Measurements from ENCODE around the gene MYO1D.

MYO1D gene

DNA sequence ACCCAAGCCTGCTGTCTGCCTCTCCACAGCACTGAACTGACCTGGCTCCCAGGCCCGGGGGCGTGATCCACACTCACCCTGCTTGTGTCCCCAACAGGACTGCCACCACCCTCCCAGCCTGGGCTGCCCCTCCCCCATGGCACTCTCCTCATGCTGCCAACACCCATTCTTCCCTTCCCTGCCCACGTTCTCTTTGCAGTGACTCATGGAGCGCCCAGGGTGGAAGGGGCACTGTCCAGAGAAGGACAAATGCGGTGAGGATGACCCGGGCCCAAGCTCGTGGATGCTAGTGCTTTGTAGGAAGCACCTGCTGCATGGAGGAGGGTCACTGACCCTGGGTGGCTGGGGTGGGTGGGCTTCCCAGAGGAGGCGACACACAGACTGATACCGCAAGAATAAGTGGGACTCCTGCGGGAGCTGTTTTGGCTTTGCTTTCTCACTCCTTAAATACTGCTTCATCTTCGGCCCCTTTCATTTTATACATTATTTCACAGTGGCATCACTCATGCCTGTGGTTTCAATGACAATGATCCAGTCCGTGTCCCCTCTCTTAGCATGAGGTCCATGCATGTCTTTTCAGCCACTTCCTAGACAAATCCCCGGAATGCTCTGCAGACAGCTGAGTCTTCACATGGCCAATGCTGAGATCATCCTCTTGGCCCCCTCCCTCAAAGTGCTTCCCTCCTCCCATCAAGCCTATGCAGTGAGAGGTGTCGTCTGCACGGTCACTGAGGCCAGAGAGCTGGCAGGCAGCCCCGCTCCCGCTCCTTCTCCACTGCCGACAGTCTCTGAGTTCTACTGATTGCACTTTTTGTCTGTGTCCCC lies 372.5 kb downstream of the MYO1D start:
- no peak for DNase-seq (ENCODE audit: low spot score)

DNA sequence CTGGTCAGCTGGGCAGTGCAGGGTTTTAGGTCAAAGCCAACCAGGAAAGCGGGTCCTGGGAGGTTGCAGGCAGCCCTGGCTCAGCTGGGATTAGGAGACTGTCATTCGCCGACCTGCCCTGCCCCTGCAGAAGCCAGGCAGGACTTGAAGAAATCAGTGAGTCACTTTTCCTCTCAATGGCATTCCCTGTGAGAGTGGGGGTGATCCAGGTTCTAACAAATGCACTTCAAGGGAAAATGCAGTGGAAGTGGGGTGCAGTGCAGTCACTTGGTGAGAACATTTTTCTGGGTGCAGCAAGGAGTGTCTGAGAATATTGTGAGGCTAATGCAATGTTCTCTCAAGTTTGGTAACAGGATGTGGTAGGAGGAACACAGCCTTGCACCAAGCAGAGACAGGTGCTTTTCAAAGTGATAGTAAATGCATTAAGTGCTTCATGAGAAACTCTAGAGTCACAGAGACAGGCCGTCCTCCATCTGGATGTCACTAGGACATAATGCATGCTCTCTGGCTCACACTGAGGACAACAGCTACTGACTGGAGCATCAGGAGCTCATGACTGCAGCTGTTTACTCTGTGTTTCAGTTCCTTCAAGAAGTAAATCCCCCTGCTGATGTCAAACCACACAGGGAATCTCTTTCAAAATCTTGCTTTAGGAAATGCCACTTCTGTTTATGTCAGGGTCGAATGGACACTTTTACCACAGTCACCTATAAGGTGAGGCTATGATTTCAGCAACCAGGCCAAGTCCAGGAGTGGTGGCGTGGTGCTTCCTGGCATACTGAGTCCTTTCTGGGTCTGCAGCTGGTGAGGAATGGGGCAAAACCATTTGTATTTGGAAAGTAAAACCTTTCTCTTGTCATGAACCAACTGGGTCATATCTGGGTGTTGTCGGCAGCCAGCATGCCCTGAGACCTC lies 373.4 kb downstream of the MYO1D start:
- DNase-seq (ENCODE audit: low spot score), result no peak

DNA sequence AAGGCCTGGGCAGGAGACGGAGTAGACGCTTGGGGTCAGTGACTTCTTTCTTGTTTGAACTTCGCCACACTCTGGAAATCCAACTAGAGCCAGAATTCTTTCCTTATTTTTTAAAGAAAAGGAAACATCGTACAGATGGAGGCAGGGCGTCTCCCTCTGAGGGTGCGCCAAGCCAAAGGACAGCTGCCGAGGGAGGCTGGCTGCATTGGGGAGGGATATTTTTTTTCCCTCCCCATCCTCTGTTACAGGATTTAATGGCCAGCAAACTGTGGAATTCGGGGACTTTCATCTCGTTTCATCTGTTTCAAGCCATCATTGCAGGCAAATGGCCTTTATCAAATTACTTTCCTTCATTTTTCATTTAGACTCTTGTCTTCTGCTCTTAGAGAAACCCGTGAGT lies 374.2 kb downstream of the MYO1D start:
- no peak for DNase-seq (ENCODE audit: low spot score)

DNA sequence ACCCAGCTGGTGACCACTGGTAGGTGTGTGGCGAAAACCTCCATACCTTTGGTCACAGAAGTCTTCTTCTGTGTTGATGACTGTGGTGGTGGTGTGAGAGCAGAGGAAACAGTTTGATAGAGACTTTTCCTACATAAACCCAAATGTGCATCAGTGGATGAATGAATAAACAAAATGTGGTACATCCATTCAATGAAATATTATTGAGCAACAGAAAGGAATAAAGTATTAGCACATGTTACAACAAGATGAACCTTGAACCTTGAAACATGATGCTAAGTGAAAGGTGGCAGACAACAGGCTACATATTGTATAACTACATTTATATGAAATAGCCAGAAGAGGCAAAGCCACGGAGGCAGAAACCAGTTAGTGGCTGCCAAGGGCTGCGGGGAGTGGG lies 374.9 kb downstream of the MYO1D start:
- DNase-seq (ENCODE audit: low spot score), result no peak

DNA sequence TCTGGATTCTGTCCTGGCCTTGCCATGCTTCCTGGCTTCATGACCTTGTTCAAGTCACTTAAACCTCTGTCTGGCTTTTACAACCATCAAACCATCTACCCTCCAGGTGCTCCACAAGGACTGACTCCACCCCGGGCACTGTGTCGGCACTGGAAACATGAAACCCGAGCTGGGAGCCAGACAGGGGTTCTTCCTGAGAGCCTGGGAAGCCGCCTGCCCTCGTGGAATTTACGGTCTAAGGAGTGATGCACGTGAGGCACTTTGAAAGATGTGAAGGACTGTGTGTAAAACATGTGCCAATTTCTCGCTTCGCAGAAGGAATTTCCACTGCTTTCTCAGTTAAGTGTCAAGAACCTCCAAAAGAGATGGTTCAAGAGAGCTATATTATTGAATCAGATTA lies 378.5 kb downstream of the MYO1D start:
- DNase-seq (ENCODE audit: low spot score), result no peak

DNA sequence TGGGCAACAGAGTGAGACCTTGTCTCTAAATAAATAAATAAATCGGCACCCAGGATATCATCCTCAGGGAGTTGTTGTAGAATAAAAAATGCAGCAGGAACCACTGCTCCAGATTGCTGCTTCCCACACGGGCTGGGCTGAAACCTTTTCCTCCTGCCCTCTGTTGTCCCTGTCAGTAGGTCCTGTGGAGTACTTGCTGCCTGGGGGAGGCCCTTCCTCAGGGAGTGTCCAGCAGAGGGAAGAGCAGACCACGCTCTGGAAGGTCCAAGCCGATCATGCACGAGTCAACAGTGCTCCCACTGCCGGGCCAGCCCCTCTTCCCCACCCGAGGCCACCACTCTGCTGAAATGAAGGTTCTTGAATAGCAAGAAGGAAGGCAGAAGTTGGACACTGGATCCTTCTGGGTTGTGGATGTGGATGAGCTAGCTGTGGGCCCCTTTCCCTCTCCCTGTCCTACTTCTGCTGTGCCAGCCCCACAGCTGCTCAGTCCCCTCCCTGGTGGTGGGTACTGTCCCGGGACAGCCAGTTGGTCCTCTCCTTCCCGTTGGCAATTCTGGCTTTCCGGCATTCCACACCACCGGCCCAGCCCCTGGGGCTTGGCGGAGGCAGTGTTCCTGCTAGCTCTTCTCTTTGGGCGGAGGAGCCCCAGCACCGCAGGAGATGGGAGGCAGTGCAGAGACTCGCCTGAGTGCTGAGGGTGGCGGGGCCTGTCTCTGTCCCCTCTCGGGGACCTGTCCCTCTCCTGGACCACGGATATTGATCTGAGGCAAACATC lies 379.3 kb downstream of the MYO1D start:
- DNase-seq (ENCODE audit: low spot score), result peak; percentile 64

DNA sequence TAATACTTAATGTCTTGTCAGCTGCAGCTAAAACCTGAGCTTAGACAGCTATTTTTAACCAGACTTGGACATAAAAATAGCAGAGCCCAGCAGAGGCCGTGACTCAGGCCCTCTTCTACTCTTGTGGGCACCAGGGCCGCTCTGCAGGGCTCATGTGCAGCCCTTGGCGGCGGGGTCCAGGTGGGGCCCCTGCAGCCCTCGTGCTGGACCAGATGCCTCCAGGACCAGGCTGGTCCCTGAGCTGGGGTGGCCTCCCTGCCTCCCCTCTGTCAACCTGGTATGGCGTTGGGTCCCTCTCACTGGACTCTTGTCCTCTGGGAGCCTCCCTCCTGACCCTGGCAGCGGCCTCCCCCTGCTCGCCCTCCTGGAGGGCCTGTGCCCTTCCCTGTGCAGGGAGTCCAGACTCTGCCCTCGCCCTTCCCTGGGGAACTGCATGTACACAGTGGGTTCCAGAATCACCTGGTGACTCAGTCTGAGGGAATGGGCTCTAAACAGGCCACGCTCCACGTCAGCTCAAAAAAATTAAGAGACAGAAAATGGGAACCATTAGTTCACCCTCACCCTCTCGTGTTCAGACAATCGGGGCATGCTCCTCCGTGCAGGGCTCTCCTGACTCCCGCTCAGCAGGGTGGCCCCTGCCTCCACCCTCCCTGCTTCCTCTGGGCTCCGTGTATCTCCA lies 380.4 kb downstream of the MYO1D start:
- DNase-seq (ENCODE audit: low spot score), result peak; percentile 53

DNA sequence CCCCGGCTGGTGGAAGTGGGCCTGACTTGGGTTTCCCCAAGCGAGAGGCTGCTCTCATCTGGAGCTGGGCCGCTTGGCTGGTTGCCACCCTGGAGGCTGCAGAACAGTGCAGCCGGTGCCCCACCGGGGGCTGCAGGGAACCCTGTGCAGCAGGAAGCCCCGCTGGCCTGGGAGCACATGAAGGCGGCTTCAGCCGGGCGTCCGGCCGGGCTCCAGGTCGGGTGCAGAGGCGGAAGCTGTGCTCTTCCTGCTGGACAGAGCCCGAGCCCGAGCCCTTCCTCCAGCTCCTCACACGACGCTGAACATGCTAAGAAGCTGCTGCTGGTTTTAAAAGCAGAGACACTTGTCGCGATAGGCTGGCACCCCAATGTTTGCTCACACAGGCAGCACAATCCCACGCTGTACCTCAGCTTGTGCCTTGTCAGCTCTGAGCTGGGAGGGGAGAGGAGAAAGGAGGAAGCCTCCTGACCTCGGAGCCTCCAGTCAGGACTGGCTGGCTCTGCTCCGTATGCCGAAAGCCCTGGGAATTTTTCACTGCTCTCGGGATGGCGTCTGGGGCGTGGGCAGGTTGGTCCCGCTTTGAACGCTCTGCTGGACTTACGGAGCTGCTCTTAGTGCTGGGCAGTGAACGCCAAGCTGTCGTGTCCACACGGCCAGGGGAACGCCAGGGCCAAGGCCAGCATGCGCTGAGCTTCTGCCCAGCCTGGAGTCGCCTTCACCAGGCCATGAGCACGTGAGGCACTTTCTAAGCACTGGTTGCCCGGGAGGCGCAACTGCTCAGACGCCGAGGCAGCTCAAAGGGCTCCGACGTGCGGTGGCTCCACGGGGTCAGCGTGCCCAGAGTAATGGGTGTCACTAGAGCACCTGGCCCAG lies 381.3 kb downstream of the MYO1D start:
- peak; percentile 73 for DNase-seq (ENCODE audit: low spot score)

DNA sequence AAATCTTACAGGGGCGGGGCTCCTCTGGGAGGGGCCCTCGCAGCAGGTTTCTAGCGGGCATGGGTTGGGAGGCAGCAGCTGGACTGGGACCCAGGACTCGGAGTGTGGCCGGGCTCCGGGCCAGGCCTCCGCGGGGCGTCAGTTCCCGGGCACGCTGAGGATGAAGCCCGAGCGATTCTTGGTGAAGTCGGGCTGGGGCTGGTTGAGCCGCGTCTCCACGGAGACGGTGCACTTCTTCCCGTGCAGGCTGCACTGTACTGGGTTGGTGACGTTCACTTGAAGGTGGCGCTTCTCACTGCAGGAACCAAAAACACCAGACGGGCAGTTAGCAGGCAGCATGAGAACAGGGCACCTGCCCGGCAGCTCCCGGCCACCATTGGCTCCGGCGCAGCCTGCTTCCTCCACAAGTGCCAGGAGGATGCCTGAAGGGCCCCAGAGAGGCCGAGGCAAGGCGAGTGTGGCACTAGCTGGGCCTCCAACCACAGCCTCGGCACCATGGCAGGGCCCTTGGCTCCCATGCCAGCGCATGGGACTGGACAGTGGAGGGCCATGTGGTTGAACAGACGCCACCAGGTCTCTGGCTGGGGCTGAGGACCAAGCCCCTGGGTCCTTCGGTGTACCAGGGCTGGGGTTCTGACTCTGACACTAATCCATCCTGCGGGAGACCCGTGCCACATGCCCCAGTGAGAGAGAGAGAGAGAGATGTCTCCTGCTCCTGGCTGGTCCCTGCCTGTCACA lies 382.1 kb downstream of the MYO1D start:
- DNase-seq (ENCODE audit: low spot score), result peak; percentile 59

DNA sequence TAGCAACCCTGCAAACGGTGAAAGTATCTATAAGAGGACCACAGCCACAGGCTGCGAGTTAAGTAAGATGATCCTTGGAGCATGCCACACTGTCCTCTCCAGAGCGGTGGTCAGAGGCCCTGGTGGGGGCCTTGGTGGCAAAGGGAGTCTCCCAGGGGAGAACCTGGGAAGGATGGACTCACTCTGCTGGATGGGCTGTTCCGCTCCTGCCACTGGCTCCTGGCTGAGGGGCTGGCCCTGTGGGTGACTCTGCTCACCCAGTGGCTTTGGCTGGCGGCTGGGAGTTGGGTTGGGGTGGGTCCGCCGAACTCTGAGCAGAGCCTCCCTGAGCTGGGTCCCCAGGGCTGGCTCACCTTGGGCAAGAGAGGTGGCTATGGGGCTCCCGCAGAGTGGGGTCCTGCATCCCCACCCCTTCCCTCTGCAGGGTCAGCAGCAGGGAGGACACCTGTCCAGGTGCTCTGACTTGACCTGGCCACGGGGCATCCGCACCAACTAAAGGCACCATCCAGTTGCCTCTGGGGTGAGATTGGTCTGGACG lies 382.9 kb downstream of the MYO1D start:
- no peak for DNase-seq (ENCODE audit: low spot score)

DNA sequence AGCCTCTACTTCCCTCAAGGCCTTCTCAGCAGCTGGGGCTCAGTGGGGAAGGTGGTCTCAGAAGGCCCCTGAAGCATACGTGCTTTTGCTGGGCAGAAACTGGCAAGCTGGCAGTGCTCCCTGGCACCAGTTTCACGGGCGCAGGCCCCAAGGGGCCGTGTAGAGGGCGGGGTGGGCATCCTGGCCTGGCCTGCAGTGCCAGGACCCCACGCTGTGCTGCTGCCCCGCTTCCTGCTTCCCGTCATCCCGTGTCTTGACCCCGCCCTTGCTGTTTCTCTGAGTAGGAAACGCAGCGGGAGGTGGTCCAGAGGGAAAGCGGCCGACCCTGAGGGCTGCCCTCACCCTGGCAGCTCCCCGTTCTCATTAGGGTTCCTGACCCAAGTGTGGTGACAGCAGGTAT lies 383.4 kb downstream of the MYO1D start:
- peak; percentile 56 for DNase-seq (ENCODE audit: low spot score)

DNA sequence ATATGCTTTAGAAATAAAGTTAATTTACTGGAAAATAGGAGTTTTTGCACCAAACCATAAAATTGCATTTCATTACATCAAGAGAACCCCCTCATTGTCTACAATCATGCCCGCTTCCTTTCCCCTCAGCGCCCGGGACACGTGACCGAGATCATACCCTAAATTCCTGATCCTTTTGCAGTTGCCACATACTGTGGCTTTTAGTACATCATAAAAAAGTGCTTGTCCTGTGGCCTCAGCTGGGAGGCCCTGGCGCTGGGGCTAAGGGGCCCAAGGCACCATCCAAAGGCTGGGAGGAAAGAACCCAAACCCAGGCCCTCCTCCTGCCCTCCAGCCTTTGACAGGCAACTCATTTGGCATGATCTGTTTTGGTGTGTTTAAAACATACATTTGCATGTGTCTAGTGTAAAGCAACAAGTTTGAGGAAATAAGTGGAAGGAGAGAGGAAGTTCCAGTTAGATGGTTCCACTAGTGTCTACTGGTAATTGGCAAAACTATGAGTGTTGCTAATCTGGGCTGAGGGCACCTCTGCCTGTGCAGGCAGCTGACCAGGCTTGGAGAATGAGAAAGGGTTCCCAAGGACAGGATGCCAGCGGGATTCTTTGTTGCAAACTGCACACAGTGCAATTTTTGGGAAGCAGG lies 384.2 kb downstream of the MYO1D start:
- no peak for DNase-seq (ENCODE audit: low spot score)

DNA sequence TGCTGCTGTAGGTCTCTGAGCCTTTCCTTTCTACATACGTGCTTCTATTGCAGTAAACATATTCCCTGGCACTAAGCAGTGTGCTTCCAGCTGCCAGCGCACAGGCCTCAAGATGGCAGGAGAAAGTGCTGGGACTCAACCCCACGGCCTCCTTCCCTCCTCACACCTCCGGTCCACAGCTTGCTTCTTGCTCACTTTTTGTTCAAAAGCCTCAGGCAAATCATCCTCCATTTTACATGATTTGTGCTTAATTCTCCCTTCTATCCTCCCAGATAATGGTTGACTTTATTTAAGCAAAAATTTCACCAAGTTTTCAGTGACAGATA lies 384.7 kb downstream of the MYO1D start:
- DNase-seq (ENCODE audit: low spot score), result no peak

DNA sequence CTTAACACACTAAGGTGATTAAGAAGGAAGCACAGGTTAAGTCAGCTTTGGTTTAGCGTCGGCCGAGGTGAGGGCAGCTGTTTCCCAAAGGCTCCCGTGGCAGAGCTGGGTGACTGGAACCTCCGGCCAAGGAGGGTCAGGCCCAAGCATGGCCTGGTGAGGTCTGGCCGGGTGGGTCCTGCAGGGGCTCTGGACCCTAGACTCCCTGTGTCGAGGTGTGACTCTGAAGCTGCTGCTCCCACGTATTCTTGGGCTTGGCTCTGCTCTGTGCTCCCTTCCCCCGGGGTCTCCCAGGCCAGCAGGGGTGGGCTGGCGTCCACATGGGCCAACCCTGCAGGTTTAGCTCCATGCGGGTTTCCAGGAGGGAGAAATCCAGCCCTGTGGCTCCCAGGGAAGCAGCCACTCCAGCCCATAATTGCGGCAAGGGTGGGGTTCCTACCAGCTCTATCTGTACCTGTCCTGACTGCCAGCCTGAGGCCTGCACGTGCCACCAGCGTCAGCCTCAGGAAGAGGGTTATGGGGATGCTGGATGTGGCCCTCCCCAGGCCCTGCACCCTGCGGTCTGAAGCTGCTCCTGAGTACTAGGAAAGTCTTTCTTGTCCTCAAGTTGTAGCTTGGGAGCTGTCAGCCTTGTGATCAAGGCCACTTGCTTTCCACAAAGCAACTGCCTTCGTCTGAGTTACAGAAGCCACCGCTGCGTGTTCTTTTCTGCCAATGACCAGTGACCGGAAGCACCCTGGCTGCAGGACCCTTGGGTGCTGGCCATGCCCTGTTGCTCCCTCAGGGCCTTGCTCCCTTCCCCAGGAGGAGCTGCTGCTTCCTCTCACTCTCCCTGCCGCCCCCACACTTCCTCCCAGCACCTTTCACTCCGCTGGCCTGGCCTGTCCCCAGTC lies 385.3 kb downstream of the MYO1D start:
- peak; percentile 62 for DNase-seq (ENCODE audit: low spot score)

DNA sequence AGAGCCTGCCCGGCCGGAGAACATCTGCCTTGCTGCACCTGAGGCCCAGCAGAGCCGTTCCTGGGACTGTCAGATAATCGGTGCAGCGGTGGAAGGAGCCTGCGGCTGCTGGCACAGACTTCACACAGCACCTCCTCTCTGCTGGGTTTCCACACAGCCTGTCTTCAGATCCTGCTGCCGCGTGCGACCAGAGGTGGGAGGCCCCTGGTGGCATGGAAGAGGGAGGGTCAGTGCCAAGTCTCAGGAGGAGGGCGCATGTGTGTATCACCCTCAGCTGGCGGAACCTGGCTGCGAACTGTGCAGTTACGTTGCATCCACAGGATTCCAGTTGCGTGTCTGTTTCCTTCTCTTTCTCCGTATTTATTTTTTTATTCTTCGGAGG lies 386.8 kb downstream of the MYO1D start:
- DNase-seq (ENCODE audit: low spot score), result peak; percentile 55

DNA sequence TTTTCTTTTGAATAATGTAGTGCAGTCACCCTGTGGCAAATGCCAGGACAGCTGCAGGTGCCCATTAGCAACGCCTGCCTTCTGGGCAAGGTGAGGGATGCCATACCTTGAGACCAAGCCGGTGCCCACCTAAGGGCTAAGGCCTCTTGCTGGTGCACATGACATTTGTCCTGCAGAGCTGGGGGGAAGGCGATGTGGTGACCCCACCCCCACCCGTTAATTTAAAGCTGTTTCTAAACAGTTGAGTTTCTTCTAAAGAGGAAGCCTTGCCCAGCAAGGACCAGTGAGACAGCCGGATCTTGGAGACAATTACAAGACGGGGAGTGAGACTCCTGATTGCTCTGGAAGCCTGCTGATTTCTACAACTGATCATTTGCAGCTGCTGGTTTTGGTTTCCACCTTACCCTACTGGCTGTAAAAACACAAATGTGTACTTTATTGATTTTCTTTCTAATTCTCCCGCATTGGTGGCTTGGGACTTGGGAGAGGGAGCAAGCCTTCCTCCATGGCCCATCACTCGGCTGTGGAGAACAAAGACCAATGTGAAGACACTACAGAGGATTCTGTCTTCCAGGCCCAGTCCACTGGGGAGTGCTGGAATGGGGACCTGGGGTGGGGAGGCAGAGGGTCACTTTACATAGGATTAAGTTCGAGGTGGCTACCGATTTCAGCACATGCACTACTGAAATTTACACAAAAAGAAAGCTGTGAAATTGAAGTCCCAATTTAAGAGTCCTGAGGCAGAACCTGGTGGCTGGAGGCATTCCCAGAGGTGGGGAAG lies 387.4 kb downstream of the MYO1D start:
- DNase-seq (ENCODE audit: low spot score), result no peak

DNA sequence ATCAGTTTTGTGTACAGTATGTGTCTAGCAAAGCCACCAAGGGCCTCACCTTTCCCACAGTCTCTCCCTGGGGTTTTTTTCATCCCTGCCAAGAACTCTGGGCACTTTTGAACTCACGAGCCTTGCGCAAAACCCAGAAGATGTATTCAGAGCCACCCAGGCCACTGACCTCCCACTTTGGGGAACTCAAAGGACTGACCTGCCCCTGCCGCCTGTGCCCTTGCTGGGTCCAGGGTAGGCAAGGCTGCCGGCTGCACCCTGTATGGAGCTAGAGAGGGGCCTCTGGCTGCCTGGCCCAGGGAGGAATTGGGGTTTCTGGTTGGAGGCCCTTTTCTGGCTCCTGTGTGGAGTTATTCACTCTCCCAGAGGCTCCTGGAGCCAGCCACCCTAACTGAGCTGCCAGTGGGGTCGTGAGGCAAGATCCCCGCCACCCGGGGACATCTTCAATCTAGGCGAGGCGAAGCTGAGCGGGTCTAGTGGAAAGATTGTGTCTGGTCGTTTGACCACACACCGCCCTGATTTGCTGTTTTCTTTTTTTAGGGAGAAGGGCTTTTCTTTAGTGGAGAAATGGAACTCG lies 388.2 kb downstream of the MYO1D start:
- DNase-seq (ENCODE audit: low spot score), result no peak
